ENCODE results near the gene PRDX2. TPM values are rescaled to one million over a fixed set of nuclear protein-coding genes. Genes with fewer than 3 reads are reported as not detected.

The PRDX2 gene
- total and polyA plus RNA-seq, 12 donors, result 235 to 827 (median 744) TPM

DNA sequence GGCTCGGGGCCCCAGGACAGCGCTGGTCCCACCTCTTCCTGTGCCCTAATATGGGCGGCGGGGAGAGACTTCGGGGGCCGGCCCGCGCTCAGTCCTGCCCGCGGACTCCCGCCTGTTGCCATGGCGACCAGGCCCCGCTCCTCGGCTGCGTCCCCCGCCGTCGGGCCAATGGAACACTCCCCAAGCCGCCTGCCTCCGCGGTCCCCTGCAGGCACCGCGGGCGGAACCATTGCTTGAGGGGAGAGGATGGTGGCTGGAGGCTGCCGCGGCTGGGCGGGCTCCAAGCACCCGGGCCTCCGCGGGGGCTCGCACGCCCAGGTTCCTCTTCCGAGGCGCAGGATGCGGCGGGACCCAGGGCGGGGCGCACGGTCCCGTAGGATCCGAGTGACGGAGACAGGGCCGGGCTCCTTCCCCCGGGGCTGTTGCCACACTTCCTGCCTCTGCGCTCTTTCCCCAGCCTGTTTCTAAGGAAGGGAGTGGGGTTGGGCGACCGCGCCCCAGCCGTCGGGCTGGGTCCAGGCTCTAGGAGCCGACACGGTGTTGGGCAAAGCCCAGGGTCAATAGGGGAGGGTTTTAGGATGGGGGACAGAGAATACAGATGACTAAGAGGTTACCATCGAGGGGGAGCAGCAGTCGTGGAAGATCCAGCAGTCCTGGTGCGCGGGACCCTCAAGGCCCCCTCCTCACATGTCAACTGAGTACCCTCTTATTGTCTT lies 11.5 kb downstream of the PRDX2 start:
- 0 to 1% methylated on average over 53 to 56 of the region's 56 CpGs for WGBS, 2 donors
- Histone ChIP-seq H3K4me3 (peak overlapping the region; percentile 30 to 100 (median 85)), H3K27me3 (no peaks in the 10 kb centered on the region), H3K36me3 (peaks cover 0 to 15% (median 0%) of the 10 kb centered on the region in 9 donors), H3K9me3 (no peaks in the 10 kb centered on the region), H3K4me1 (peaks cover 33 to 68% (median 57%) of the 10 kb centered on the region in 9 donors), H3K27ac (peak overlapping the region; percentile 94 to 100 (median 99))
- peak; percentile 41 to 65 (median 56) for ATAC-seq
- TF ChIP-seq, protein P1, sequence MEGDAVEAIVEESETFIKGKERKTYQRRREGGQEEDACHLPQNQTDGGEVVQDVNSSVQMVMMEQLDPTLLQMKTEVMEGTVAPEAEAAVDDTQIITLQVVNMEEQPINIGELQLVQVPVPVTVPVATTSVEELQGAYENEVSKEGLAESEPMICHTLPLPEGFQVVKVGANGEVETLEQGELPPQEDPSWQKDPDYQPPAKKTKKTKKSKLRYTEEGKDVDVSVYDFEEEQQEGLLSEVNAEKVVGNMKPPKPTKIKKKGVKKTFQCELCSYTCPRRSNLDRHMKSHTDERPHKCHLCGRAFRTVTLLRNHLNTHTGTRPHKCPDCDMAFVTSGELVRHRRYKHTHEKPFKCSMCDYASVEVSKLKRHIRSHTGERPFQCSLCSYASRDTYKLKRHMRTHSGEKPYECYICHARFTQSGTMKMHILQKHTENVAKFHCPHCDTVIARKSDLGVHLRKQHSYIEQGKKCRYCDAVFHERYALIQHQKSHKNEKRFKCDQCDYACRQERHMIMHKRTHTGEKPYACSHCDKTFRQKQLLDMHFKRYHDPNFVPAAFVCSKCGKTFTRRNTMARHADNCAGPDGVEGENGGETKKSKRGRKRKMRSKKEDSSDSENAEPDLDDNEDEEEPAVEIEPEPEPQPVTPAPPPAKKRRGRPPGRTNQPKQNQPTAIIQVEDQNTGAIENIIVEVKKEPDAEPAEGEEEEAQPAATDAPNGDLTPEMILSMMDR (IDR thresholded peaks at IDR 0.05), result no peak
- peak; percentile 97 to 98 for DNase-seq
- intact Hi-C loops (cut with DNase I), result loop anchor here in 5 of 10 donors (5.0 to 10.0 kb wide), 4 partner anchors 68 to 365 kb away; partner anchors contain the start of genes IER2 (in 2 of the 5), STX10 (in 2 of the 5) and TNPO2 (in 1 of the 5)

DNA sequence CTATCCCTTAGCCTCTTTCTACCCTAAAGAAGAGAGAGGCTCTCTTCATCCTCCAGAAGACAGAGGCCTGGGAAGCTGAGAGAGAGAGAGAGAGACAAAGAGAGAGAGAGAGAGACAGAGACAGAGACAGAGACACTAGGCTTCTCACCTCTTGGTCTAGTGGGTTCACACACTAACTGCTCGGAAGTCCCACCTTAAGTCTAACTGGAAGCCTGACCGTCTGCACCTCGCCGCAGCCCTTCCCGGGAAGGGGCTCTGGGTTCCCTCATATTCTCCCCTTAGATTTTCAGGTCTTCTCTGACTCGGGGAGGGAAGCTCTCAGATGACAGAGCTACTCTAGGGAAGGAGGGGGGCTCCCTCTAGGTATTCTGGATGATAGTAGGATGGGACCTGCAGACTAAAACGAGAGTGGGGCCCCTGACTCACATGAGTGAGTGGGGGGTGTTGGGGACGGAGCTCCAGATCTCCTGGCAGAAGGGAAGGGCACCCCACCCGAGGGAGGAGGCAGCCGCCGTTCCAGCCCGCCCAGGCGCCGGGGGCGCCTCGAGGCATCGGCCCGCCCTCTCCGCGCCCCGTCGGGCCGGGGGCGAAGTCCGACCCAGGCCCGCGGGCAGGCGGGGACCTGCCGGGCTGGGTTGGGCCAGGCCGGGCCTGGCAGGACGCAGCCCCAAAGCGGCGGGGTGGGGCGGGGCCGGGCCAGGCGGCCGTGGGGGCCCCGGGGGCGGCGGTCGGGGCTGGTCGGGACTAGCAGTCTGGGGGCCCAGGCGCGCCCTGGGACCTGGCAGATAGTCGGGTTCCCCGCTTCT lies 12.3 kb downstream of the PRDX2 start:
- 2 to 3% methylated on average over 39 to 45 of the region's 46 CpGs for WGBS, 2 donors
- H3K4me1 ChIP-seq, result peaks cover 38 to 68% (median 61%) of the 10 kb centered on the region in 9 donors

GRCh38 chr19:12788682-12789097 lies 12.9 kb downstream of the PRDX2 start:
- DNase-seq (peak; percentile 84 to 92), ATAC-seq (peak in 2 of 8 donors; percentile 5 to 13)
- Histone ChIP-seq H3K9me3 (no peaks in the 10 kb centered on the region), H3K4me1 (peaks cover 44 to 68% (median 61%) of the 10 kb centered on the region in 9 donors), H3K4me3 (peak overlapping the region in 9 of 10 donors; percentile 70 to 100 (median 88)), H3K27me3 (no peaks in the 10 kb centered on the region), H3K27ac (peak overlapping the region; percentile 94 to 100 (median 99)), H3K36me3 (peaks cover 0 to 15% (median 0%) of the 10 kb centered on the region in 9 donors)
- 4 to 5% methylated on average over 12 of the region's 12 CpGs for WGBS, 2 donors
- intact Hi-C loops (cut with DNase I), result no loop called here
- TF ChIP-seq, protein P1 (IDR thresholded peaks at IDR 0.05), result peak in 2 of 9 donors; percentile 18 to 23

More for the DNA sequence above, 12.3 kb downstream of the PRDX2 start:
- H3K36me3 ChIP-seq, result peaks cover 0 to 15% (median 0%) of the 10 kb centered on the region in 9 donors
- no peaks in the 10 kb centered on the region for H3K27me3 ChIP-seq
- peak overlapping the region; percentile 94 to 100 (median 99) for H3K27ac ChIP-seq
- TF ChIP-seq, protein P1 (IDR thresholded peaks at IDR 0.05), result no peak
- peak overlapping the region in 9 of 10 donors; percentile 70 to 100 (median 88) for H3K4me3 ChIP-seq
- no peaks in the 10 kb centered on the region for H3K9me3 ChIP-seq
- intact Hi-C loops (cut with DNase I), result no loop called here
- no peak for ATAC-seq
- peak in 1 of 2 donors; percentile 37 for DNase-seq
